ENCODE results near the gene ZNF217.
"Not testable (repeated sequence)": the region's sequence is repeated elsewhere in the genome, so short reads cannot be mapped to it uniquely, and the experiment has no call there.

The ZNF217 gene

DNA sequence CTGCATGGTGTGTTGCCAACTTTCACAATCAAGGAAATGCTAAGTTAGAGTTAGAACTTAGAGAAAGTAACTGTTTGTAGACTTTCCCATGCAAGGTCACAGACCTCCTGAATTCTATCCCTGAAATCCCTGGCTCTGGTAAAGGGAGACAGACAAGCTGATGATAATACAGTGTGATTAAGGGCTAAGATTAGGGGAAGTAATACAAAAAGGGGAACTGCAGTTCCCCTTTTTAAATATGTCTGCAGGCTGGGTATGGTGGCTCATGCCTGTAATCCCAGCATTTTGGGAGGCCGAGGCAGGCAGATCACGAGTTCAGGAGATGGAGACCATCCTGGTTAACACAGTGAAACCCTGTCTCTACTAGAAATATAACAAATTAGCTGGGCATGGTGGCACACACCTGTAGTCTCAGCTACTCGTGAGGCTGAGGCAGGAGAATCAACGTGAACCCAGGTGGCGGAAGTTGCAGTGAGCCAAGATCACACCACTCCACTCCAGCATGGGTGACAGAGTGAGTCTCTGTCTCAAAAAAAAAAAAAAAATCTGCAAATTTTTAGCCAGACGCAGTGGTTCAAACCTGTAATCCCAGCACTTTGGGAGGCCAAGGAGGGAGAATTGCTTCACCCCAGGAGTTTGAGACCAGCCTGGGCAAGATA, 60.9 kb downstream of the ZNF217 start:
- not testable (repeated sequence) for DNase-seq (ENCODE audit: low read depth, low spot score)

DNA sequence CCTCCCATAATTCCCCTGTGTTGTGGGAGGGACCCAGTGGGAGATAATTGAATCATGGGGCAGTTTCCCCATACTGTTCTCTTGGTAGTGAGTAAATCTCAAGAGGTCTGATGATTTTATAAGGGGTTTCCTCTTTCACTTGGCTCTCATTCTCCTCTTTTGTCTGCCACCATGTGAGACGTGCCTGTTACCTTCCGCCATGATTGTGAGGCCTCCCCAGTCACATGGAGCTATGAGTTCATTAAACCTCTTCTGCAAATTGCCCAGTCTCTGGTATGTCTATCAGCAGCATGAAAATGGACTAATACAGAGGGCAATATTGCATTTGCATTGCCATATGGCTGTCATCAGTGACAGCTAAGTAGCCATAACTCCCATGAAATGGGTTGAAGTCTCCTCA, 63.2 kb downstream of the ZNF217 start:
- no peak for DNase-seq (ENCODE audit: low read depth, low spot score)

DNA sequence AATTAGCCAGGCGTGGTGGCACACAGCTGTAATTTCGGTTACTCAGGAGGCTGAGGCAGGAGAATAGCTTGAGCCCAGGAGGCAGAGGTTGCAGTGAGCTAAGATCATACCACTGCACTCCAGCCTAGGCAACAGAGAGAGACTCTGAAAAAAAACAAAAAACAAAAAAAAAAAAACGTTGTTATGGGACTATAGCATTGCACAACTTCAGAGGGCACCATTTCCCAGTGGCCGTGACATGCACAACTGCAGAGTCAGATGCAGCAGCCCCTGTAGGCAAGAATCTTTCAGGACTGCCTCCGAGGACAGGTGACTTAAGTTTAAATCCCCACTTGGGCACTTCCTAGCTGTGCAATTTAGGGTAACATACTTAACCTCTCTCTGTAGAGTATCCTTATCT, 64.0 kb downstream of the ZNF217 start:
- no peak for DNase-seq (ENCODE audit: low read depth, low spot score)

DNA sequence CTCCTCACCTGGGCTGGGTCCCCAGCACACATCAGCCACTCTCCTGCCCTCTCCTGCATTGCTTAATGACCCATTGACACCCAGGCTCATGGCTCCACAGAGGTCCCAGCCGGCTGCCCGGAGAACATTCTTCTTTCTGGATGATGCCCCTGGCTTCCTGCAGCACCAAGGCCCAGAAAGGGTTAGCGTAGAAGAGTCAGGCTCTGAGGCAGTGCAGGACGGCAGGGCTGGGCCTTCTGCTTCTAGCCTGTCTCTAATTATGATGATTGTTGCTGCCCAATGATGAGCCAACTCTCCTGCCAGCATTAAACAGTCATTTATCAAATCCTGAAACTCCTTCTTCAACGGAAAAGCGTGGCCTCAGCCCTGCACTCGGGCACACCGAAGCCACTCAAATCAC, 66.4 kb downstream of the ZNF217 start:
- no peak for DNase-seq (ENCODE audit: low read depth, low spot score)

DNA sequence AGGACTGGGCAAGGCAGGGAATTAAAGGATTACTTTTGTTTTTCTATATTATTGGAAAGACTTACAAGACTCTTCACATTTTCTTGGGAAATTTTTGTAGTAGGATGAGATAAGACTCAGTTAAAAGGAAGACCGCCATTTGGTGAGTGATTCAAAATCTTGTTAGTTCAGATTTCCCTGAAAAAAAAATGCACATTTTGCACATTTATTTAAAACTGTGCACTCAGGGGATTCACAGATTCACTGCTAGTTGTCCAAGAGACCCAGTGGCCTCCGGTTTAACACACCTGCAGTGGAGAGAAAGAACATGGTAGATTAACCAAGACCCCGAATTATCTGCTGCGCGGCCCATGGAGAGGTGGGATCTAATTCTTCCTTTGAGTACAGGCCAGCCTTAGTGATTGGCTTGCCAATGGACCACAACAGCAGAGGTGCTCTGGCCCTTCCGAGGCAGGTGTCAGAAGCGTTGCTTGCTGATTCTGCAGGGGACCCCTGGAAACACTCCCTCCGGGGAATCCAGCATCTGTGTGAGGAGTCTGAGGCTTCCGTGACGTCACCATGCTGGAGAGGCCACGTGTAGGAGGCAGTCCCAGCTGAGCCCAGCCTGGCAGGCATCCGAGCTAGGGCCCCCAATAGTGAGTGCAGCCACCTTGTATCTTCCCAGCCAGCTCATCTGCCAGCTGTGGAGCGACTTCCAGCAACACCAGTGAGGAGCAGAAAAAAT, 68.9 kb downstream of the ZNF217 start:
- DNase-seq (ENCODE audit: low read depth, low spot score), result no peak

DNA sequence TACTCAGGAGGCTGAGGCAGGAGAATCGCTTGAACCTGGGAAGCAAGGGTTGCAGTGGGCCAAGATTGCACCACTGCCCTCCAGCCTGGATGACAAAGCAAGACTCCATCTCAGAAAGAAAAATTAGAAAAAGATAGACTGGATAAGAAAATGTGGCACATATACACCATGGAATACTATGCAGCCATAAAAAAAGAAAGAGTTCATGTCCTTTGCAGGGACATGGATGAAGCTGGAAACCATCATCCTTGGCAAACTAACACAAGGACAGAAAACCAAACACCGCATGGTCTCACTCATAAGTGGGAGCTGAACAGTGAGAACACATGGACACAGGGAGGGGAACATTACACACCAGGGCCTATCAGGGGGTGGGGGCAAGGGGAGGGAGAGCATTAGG, 70.0 kb downstream of the ZNF217 start:
- not testable (repeated sequence) for DNase-seq (ENCODE audit: low read depth, low spot score)

DNA sequence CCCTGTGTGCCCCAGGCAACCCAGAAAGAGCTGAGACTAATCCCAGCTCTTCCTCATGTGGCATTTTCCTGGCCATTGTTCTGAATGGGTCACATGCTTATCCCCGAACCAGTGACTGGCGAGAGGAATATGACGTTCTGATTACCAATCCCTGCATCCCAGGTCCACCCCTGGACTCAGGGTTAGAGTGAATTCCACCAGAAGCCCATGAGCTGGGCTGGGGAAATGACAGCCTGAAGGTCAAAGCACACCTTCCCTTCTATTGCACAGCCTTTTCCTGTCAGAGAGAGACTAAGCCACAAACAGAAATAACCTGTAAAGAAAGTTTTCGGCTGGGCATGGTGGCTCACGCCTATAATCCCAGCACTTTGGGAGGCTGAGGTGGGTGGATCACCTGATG, 70.9 kb downstream of the ZNF217 start:
- no peak for DNase-seq (ENCODE audit: low read depth, low spot score)

DNA sequence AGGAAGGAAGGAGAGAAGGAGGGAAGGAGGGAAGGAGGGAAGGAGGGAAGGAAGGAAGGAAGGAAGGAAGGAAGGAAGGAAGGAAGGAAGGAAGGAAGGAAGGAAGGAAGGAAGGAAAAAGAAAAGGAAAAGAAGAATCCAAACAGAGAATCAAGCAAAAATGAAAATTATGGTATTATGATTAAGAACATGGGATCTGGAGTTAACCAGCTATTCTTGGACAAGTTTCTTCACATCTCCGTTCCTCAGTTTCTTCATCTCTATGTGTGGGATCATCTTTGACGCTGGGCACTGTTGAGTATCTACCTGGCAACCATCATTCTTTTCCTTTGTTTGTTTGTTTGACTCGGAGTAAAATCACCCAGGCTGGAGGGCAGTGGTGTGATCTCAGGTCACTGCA, 71.6 kb downstream of the ZNF217 start:
- no peak for DNase-seq (ENCODE audit: low read depth, low spot score)

DNA sequence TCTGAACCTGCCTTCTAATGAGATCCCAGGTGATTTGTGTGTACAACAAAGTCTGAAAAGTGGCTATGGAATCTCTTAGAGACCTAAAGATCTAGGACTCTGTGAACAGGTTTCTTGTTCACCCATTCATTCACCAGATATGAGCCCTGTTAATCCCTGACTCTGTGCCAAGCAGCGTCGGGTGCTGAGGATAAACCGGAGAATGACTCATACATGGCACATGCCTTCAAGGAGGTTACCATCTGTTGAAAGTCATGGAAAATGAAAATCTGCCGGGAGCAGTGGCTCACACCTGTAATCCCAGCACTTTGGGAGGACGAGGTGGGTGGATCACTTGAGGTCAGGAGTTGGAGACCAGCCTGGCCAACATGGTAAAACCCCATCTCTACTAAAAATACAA, 72.2 kb downstream of the ZNF217 start:
- peak; percentile 7 for DNase-seq (ENCODE audit: low read depth, low spot score)

DNA sequence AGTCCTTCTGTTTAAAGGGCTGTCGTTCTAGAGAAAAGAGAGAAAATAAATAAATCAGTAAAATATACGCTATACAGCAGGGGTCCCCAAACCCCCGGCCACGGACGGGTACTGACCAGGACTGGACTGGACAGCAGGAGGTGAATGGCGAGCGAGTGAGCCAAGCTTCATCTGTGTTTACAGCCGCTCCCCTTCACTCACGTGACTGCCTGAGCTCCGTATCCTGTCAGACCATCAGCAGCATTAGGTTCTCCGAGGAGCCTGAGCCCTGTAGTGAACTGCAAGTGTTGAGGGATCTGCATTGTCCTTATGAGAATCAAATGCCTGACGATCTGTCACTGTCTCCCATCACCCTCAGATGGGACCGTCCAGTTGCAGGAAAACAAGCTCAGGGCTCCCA, 76.5 kb downstream of the ZNF217 start:
- no peak for DNase-seq (ENCODE audit: low read depth, low spot score)
